GM12878 (cell line): Measurements from ENCODE around the gene SLC2A4. TPM values are rescaled to one million over a fixed set of nuclear protein-coding genes. Genes with fewer than 3 reads are reported as not detected.

Source experiments
- ATF7 ChIP-seq: fragments of 450-650 bp; IDR thresholded peaks from 2 replicates; pipeline ENCODE4 v1.6.1; 2016; ENCODE audit warnings: low read depth, mild to moderate bottlenecking
- GABPA ChIP-seq: IDR thresholded peaks from 2 replicates; pipeline ENCODE4 v1.6.1; 2014; ENCODE audit warnings: antibody characterized with exemption, low read depth, mild to moderate bottlenecking, inconsistent platforms
- GATAD2B ChIP-seq: fragments of 450-650 bp; conservative IDR thresholded peaks from 2 replicates; pipeline ENCODE4 v1.6.1; 2017; ENCODE audit warnings: low read depth, mild to moderate bottlenecking, moderate library complexity
- MXI1 ChIP-seq: fragments of 150-350 bp; IDR thresholded peaks from 2 replicates; pipeline ENCODE4 v1.6.1; 2011; ENCODE audit warnings: low read depth, mild to moderate bottlenecking, inconsistent platforms, low read length, improper control_type of control experiment
- NBN ChIP-seq: fragments of 450-650 bp; IDR thresholded peaks from 2 replicates; pipeline ENCODE4 v1.6.1; 2016
- NFXL1 ChIP-seq: fragments of 450-650 bp; IDR thresholded peaks from 2 replicates; pipeline ENCODE4 v1.6.1; 2017; ENCODE audit warnings: antibody characterized with exemption, mild to moderate bottlenecking, borderline replicate concordance
- POLR2AphosphoS2 ChIP-seq: IDR thresholded peaks from 2 replicates; pipeline ENCODE4 v1.6.1; 2011; ENCODE audit warnings: low read depth, mild to moderate bottlenecking, low read length, improper control_type of control experiment, moderate library complexity
- POU2F2 ChIP-seq: IDR thresholded peaks from 3 replicates; pipeline ENCODE4 v1.6.1; 2011; ENCODE audit warnings: low read depth, mild to moderate bottlenecking, low read length, borderline replicate concordance
- RCOR1 ChIP-seq: conservative IDR thresholded peaks from 2 replicates; pipeline ENCODE4 v1.6.1; 2012; ENCODE audit warnings: low read depth, low read length, improper control_type of control experiment
- SMAD1 ChIP-seq: fragments of 450-650 bp; IDR thresholded peaks from 2 replicates; pipeline ENCODE4 v1.6.1; 2018; ENCODE audit warnings: mild to moderate bottlenecking, low read depth; ENCODE audit not compliant: partially characterized antibody
- SMAD5 ChIP-seq: IDR thresholded peaks from 2 replicates; pipeline ENCODE4 v1.6.1; 2016; ENCODE audit warnings: antibody characterized with exemption, low read depth
- SMC3 ChIP-seq: IDR thresholded peaks from 2 replicates; pipeline ENCODE4 v1.6.1; 2011; ENCODE audit warnings: low read length, improper control_type of control experiment, borderline replicate concordance
- SPI1 ChIP-seq: IDR thresholded peaks from 2 replicates; pipeline ENCODE4 v1.6.1; 2011; ENCODE audit warnings: low read depth, mild to moderate bottlenecking, low read length, moderate library complexity, borderline replicate concordance; ENCODE audit not compliant: insufficient read depth
- TCF12 ChIP-seq: IDR thresholded peaks from 2 replicates; pipeline ENCODE4 v1.6.1; 2011; ENCODE audit warnings: low read depth, mild to moderate bottlenecking, low read length
- USF1 ChIP-seq: IDR thresholded peaks from 2 replicates; pipeline ENCODE4 v1.6.1; 2011; ENCODE audit warnings: borderline replicate concordance, low read depth, mild to moderate bottlenecking, moderate library complexity, mixed read lengths, low read length; ENCODE audit not compliant: insufficient read depth; ENCODE audit errors: extremely low read length
- ZBTB33 ChIP-seq: fragments of 450-650 bp; IDR thresholded peaks from 2 replicates; pipeline ENCODE4 v1.6.1; 2017; ENCODE audit warnings: mild to moderate bottlenecking
- polyA plus RNA-seq, 11 experiments: library from polyadenylated mRNA; depleted of rRNA in 4 of 11; unstranded in 6 of 11; stranded (reverse) in 5 of 11; fragments of >200 nt; fragmentation: Nextera tagmentation in 4 of 11; fragmentation: Illumina TruSeq in 1 of 11; extraction: Ambion mirVana in 4 of 11; extraction: Trizol in 1 of 11; gene quantifications; 1 replicate in 1 of 11; 2 replicates in 10 of 11; pipeline versions ENCODE4 v1.2.1 to v1.2.3, GENCODE V29; 2011 to 2016; ENCODE audit warnings: inconsistent platforms in 2 of 11, missing spikeins in 2 of 11, low read depth in 1 of 11
- total RNA-seq, 4 experiments: library from RNA; depleted of rRNA in 3 of 4; stranded (reverse); fragments of >200 nt in 3 of 4; fragmentation: Illumina TruSeq in 1 of 4; extraction: Trizol in 1 of 4; gene quantifications; 2 replicates each; pipeline versions ENCODE4 v1.2.1 to v1.2.3, GENCODE V29; 2013 to 2021
- TF ChIP-seq, protein P1 (sequence below): fragments of 450-650 bp; conservative IDR thresholded peaks from 2 replicates; pipeline ENCODE4 v1.6.1; 2017; ENCODE audit warnings: mild to moderate bottlenecking, moderate library complexity
- TF ChIP-seq, protein P2 (sequence below): fragments of 450-650 bp; formaldehyde crosslinking; IDR thresholded peaks from 2 replicates; pipeline ENCODE4 v1.4.0; 2022; ENCODE audit warnings: mild to moderate bottlenecking, moderate library complexity

Gene SLC2A4
- total and polyA plus RNA-seq, 10 of the 15 experiments (the other 5 are each of a cell fraction or from before 2014, with no cell fraction given), result 0.03 to 0.23 (median 0.04) TPM; not detected in 4

- TF ChIP-seq, protein P1, sequence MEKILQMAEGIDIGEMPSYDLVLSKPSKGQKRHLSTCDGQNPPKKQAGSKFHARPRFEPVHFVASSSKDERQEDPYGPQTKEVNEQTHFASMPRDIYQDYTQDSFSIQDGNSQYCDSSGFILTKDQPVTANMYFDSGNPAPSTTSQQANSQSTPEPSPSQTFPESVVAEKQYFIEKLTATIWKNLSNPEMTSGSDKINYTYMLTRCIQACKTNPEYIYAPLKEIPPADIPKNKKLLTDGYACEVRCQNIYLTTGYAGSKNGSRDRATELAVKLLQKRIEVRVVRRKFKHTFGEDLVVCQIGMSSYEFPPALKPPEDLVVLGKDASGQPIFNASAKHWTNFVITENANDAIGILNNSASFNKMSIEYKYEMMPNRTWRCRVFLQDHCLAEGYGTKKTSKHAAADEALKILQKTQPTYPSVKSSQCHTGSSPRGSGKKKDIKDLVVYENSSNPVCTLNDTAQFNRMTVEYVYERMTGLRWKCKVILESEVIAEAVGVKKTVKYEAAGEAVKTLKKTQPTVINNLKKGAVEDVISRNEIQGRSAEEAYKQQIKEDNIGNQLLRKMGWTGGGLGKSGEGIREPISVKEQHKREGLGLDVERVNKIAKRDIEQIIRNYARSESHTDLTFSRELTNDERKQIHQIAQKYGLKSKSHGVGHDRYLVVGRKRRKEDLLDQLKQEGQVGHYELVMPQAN, result peak; percentile 90
- TF ChIP-seq RCOR1 (no peak), GABPA (no peak), NFXL1 (no peak), SPI1 (peak; percentile 87), GATAD2B (peak; percentile 71; the same call in 1 of the 2 replicates), SMAD1 (no peak), TCF12 (0 out of 2 replicates have a peak, but pooled peaks have one; percentile 17), POLR2AphosphoS2 (no peak), ATF7 (no peak), MXI1 (no peak), SMC3 (no peak), SMAD5 (no peak), POU2F2 (no peak), ZBTB33 (no peak), USF1 (no peak), NBN (no peak)
- TF ChIP-seq, protein P2, sequence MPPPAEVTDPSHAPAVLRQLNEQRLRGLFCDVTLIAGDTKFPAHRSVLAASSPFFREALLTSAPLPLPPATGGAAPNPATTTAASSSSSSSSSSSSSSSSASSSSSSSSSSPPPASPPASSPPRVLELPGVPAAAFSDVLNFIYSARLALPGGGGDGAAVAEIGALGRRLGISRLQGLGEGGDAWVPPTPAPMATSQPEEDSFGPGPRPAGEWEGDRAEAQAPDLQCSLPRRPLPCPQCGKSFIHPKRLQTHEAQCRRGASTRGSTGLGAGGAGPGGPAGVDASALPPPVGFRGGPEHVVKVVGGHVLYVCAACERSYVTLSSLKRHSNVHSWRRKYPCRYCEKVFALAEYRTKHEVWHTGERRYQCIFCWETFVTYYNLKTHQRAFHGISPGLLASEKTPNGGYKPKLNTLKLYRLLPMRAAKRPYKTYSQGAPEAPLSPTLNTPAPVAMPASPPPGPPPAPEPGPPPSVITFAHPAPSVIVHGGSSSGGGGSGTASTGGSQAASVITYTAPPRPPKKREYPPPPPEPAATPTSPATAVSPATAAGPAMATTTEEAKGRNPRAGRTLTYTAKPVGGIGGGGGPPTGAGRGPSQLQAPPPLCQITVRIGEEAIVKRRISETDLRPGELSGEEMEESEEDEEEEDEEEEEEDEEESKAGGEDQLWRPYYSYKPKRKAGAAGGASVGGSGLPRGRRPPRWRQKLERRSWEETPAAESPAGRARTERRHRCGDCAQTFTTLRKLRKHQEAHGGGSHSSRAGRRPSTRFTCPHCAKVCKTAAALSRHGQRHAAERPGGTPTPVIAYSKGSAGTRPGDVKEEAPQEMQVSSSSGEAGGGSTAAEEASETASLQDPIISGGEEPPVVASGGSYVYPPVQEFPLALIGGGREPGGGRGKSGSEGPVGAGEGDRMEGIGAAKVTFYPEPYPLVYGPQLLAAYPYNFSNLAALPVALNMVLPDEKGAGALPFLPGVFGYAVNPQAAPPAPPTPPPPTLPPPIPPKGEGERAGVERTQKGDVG (CRISPR knock-in tag), result no peak
Observed at GRCh38 chr17:7241783-7242716, 39.5 kb upstream of the SLC2A4 start, which contains the start of gene GABARAP (continued).
